Retinal pigment epithelial cell (primary cell): ENCODE measurements around the gene MCL1.

Experiments
- DNase-seq: peaks from one replicate; pipeline ENCODE4 v3.0.0-alpha.2; 2010; ENCODE audit warnings: low read depth
- H3K4me3 ChIP-seq: 2 replicates; pipeline ENCODE4 v1.5.1; 2011; ENCODE audit warnings: mild to moderate bottlenecking, low read length, control low read depth, moderate library complexity
- CTCF ChIP-seq: conservative IDR thresholded peaks from 2 replicates; pipeline ENCODE4 v1.5.1; 2011; ENCODE audit warnings: low read depth, low read length, control low read depth, inconsistent platforms

MCL1 gene

GRCh38 chr1:150552128-150552910, 27.1 kb downstream of the MCL1 start:
- no peak for DNase-seq
- no peak for TF ChIP-seq CTCF
- no peak overlapping the region for H3K4me3 ChIP-seq

- H3K4me3 ChIP-seq: no peak overlapping the region
- no peak for TF ChIP-seq CTCF
- no peak for DNase-seq
These were observed 27.7 kb downstream of the MCL1 start for GRCh38 chr1:150551784-150552127.

GRCh38 chr1:150551051-150551783, 28.2 kb downstream of the MCL1 start:
- H3K4me3 ChIP-seq: no peak overlapping the region
- no peak for DNase-seq
- TF ChIP-seq CTCF: no peak

GRCh38 chr1:150550222-150551050, 29.0 kb downstream of the MCL1 start:
- H3K4me3 ChIP-seq: no peak overlapping the region
- no peak for DNase-seq
- TF ChIP-seq CTCF: no peak

- peak overlapping the region; percentile 35 for H3K4me3 ChIP-seq
- DNase-seq: no peak
- no peak for TF ChIP-seq CTCF
These were observed 29.8 kb downstream of the MCL1 start for GRCh38 chr1:150549496-150550221.

GRCh38 chr1:150548632-150549495, 30.5 kb downstream of the MCL1 start, which contains the start of gene ADAMTSL4:
ADAMTSL4 (plus strand) TSS chr1:150549408; CDS start chr1:150552289, 2,881 bp downstream.
- TF ChIP-seq CTCF: no peak
- H3K4me3 ChIP-seq: peak within 1 kb of the TSS; percentile 51
- DNase-seq: no peak
